AG09319 (cell line): ENCODE data around the gene TOGARAM1.

Experiments
- DNase-seq: peaks from one replicate; pipeline ENCODE4 v3.0.0-alpha.2; 2010; ENCODE audit warnings: low read depth; ENCODE audit errors: extremely low read depth
- TF ChIP-seq, protein P1 (sequence below): IDR thresholded peaks from 2 replicates; pipeline ENCODE4 v1.5.1; 2011; ENCODE audit warnings: low read depth, mild to moderate bottlenecking, inconsistent platforms, low read length, moderate library complexity

The TOGARAM1 gene

DNA sequence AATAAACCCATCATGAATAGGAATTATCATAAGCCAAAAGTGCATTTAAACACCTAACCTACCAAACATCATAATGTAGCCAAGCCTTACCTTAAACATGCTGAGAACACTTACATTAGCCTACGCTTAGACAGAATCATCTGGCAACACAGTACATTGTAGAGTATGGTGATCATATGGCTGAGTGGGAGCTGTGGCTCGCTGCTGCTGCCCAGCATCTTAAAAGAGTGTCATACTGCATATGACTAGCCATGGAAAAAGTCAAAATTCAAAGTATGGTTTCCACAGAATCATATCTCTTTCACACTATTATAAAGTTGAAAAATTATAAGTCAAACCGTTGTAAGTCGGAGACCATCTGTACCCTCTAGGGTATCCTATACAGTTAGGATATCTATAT lies 89.9 kb downstream of the TOGARAM1 start:
- TF ChIP-seq, protein P1, sequence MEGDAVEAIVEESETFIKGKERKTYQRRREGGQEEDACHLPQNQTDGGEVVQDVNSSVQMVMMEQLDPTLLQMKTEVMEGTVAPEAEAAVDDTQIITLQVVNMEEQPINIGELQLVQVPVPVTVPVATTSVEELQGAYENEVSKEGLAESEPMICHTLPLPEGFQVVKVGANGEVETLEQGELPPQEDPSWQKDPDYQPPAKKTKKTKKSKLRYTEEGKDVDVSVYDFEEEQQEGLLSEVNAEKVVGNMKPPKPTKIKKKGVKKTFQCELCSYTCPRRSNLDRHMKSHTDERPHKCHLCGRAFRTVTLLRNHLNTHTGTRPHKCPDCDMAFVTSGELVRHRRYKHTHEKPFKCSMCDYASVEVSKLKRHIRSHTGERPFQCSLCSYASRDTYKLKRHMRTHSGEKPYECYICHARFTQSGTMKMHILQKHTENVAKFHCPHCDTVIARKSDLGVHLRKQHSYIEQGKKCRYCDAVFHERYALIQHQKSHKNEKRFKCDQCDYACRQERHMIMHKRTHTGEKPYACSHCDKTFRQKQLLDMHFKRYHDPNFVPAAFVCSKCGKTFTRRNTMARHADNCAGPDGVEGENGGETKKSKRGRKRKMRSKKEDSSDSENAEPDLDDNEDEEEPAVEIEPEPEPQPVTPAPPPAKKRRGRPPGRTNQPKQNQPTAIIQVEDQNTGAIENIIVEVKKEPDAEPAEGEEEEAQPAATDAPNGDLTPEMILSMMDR = no peak
- no peak for DNase-seq

DNA sequence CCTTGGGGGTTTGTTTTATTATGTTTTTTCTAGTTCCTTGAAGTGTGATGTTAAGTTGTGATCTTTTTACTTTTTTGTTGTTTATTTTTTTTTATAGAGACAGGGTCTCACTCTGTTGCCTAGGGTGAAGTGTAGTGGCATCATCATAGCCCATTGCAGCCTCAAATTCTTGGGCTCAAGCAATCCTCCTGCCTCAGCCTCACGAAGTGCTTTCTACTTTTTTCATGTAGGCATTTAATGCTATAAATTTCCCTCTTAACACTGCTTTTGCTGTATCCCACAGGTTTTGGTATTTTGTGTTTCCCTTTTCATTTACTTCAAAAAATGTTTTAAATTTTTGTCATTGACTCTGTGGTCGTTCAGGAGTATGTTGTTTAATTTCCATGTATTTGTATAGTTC lies 95.4 kb downstream of the TOGARAM1 start:
- TF ChIP-seq, protein P1 = no peak
- DNase-seq = no peak

DNA sequence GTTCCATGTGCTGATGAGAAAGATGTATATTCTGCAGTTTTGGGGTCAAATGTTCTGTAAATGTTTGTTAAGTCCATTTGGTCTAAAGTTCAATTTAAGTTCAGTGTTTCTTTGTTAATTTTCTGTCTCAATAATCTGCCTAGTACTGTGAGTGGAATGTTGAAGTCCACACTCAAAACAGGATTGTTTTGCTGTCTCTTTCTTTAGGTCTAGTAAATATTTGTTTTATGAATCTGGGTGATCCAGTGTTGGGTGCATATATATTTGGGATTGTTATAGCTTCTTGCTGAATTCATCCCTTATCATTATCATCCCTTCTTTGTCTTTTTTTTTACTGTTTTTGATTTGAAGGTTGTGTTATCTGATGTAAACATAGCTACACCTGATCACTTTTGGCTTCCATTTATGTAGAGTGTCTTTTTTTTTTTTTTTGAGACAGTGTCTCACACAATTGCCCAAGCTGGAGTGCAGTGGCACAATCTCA lies 95.9 kb downstream of the TOGARAM1 start:
- DNase-seq = no peak

DNA sequence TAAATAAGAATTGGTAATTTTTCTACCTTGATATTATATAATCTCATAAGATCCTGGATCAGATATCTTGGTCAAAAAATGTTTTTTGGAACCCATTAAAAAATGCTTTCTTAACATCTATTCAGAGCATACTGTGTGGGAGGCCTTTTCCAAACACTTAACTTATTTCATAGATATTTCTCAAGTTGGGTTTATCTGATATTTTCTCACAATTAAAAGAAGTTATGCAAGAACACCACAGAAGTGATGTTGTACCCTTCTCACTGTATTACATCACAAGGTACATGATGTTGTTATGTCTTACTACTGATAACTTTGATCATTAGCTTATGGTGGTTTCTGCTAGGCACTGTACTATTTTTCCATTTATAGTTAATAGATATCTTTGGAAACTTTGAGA lies 98.6 kb downstream of the TOGARAM1 start:
- TF ChIP-seq, protein P1 = no peak
- no peak for DNase-seq

More for the DNA sequence above, 95.9 kb downstream of the TOGARAM1 start:
- TF ChIP-seq, protein P1 = no peak

DNA sequence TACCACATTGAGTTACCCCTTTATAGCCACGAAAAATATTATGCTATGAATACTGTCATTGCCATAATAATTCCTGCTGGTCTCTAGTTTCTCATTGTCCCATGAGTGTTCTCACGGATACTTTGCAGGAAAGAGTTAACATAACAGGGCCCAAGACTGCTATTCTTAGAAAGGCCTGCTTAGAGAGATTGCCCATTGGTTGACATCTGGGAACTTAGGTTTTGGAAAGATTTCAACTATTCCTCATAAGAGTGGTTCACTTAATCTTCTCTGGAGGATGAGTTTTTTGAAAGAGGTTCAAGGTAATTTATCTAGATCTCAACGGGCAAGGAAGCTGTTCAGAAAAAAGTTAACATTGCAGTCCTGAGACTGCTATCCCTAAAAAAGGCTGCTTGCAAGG lies 103.5 kb downstream of the TOGARAM1 start:
- TF ChIP-seq, protein P1 = no peak
- no peak for DNase-seq

DNA sequence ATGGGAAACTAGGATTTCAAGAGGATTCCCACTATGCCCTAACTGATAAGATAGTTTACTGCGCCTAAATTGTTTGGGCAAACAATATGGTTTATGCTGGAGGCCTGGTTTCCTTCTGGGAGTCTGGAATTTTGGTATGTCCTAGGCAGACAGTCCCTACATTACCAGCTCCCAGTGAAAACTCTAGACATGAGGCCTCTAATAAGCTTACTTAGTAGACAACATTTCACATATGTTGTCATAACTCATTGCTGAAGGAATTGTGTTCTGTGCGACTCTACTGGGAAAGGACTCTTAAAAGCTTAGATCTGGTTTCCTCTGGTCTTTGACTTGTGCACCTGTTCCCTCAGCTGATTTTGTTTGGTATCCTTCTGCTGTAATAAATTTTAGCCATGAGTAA lies 104.0 kb downstream of the TOGARAM1 start:
- no peak for DNase-seq
- TF ChIP-seq, protein P1 = no peak

DNA sequence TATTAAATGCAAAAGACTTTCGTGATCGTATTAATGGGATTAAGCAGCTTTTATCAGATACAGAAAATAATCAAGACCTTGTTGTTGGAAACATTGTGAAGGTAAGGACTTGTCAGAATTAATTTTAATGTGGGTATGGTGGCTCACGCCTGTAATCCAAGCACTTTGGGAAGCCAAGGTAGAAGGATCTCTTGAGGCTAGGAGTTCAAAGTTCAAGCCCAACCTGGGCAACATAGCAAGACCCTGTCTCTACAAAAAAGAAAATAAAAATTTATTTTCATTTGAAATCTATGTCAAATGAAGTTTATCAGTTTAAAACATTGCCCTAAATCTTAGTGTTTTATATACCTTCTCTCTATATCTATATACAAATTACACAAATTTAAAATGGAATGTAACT lies 104.7 kb downstream of the TOGARAM1 start:
- no peak for DNase-seq
- TF ChIP-seq, protein P1 = no peak
